OCI-LY3 (cell line): ENCODE results near the gene ARHGAP30.

Experiments
- CTCF ChIP-seq: fragments of 200-600, 300-600 bp; sonication (generic); IDR thresholded peaks from 2 replicates; pipeline ENCODE4 v1.5.1; 2014; ENCODE audit warnings: antibody characterized with exemption, low read length, low read depth
- EZH2phosphoT487 ChIP-seq: fragments of 200-600 bp; shearing (Covaris generic); IDR thresholded peaks from 2 replicates; pipeline ENCODE4 v1.6.1; 2018; ENCODE audit warnings: antibody characterized with exemption, mixed run types, low read depth

- TF ChIP-seq CTCF (no peak), EZH2phosphoT487 (no peak)
Observed at GRCh38 chr1:161013131-161013487, 56.6 kb downstream of the ARHGAP30 start.
